HL-60 (cell line): ENCODE data around the gene MPP2.
A peak's percentile ranks its signal among the peaks of the same experiment; 100 is the strongest.

Experiments
- DNase-seq, 2 experiments: peaks; one replicate each; pipeline ENCODE4 v3.0.0-alpha.2; 2010 to 2020; ENCODE audit warnings: low read depth in 1 of 2, low spot score in 1 of 2
- H3K27ac ChIP-seq: fragments of 250-450 bp; sonication (Bioruptor Pico); replicated peaks from 2 replicates; pipeline ENCODE4 v1.5.1; 2020; ENCODE audit warnings: mild to moderate bottlenecking, moderate library complexity
- H3K27me3 ChIP-seq: fragments of 250-450 bp; sonication (Bioruptor Pico); 2 replicates; pipeline ENCODE4 v1.5.1; 2021; ENCODE audit warnings: mild to moderate bottlenecking, moderate library complexity; ENCODE audit not compliant: insufficient read depth, poor library complexity, severe bottlenecking
- H3K4me3 ChIP-seq: replicated peaks from 2 replicates; pipeline ENCODE4 v1.5.1; 2011; ENCODE audit warnings: mild to moderate bottlenecking, control low read depth, low read length; ENCODE audit not compliant: insufficient read depth
- GABPA ChIP-seq: IDR thresholded peaks from 2 replicates; pipeline ENCODE4 v1.6.1; 2012; ENCODE audit warnings: low read depth
- POLR2AphosphoS5 ChIP-seq: IDR thresholded peaks from 2 replicates; pipeline ENCODE4 v1.6.1; 2012; ENCODE audit warnings: low read depth
- SPI1 ChIP-seq: IDR thresholded peaks from 2 replicates; pipeline ENCODE4 v1.6.1; 2012; ENCODE audit warnings: low read depth, mild to moderate bottlenecking, borderline replicate concordance
- TF ChIP-seq, protein P1 (sequence below): IDR thresholded peaks from one replicate; pipeline ENCODE4 v1.5.1; 2011; ENCODE audit warnings: low read length, control low read depth, inconsistent platforms; ENCODE audit not compliant: insufficient read depth
- TF ChIP-seq, protein P2 (sequence below): IDR thresholded peaks from 2 replicates; pipeline ENCODE4 v1.6.1; 2012; ENCODE audit warnings: low read depth; ENCODE audit not compliant: insufficient replicate concordance

MPP2 gene

GRCh38 chr17:43861960-43862359 is 45.4 kb downstream of the MPP2 start:
- Histone ChIP-seq H3K27ac (no peak overlapping the region), H3K27me3 (no peaks in the 10 kb centered on the region), H3K4me3 (no peak overlapping the region)
- TF ChIP-seq POLR2AphosphoS5 (no peak), SPI1 (no peak), GABPA (no peak)
- TF ChIP-seq, protein P1, sequence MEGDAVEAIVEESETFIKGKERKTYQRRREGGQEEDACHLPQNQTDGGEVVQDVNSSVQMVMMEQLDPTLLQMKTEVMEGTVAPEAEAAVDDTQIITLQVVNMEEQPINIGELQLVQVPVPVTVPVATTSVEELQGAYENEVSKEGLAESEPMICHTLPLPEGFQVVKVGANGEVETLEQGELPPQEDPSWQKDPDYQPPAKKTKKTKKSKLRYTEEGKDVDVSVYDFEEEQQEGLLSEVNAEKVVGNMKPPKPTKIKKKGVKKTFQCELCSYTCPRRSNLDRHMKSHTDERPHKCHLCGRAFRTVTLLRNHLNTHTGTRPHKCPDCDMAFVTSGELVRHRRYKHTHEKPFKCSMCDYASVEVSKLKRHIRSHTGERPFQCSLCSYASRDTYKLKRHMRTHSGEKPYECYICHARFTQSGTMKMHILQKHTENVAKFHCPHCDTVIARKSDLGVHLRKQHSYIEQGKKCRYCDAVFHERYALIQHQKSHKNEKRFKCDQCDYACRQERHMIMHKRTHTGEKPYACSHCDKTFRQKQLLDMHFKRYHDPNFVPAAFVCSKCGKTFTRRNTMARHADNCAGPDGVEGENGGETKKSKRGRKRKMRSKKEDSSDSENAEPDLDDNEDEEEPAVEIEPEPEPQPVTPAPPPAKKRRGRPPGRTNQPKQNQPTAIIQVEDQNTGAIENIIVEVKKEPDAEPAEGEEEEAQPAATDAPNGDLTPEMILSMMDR = no peak
- TF ChIP-seq, protein P2, sequence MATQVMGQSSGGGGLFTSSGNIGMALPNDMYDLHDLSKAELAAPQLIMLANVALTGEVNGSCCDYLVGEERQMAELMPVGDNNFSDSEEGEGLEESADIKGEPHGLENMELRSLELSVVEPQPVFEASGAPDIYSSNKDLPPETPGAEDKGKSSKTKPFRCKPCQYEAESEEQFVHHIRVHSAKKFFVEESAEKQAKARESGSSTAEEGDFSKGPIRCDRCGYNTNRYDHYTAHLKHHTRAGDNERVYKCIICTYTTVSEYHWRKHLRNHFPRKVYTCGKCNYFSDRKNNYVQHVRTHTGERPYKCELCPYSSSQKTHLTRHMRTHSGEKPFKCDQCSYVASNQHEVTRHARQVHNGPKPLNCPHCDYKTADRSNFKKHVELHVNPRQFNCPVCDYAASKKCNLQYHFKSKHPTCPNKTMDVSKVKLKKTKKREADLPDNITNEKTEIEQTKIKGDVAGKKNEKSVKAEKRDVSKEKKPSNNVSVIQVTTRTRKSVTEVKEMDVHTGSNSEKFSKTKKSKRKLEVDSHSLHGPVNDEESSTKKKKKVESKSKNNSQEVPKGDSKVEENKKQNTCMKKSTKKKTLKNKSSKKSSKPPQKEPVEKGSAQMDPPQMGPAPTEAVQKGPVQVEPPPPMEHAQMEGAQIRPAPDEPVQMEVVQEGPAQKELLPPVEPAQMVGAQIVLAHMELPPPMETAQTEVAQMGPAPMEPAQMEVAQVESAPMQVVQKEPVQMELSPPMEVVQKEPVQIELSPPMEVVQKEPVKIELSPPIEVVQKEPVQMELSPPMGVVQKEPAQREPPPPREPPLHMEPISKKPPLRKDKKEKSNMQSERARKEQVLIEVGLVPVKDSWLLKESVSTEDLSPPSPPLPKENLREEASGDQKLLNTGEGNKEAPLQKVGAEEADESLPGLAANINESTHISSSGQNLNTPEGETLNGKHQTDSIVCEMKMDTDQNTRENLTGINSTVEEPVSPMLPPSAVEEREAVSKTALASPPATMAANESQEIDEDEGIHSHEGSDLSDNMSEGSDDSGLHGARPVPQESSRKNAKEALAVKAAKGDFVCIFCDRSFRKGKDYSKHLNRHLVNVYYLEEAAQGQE = no peak
- no peak for DNase-seq

- TF ChIP-seq SPI1 = peak; percentile 78
- TF ChIP-seq, protein P1 = no peak
- TF ChIP-seq POLR2AphosphoS5 = no peak
- TF ChIP-seq GABPA = no peak
- TF ChIP-seq, protein P2 = no peak
- Histone ChIP-seq H3K27me3 (no peaks in the 10 kb centered on the region), H3K27ac (no peak overlapping the region), H3K4me3 (no peak overlapping the region)
- DNase-seq = peak in 1 of 2 experiments; percentile 11
These were observed 46.3 kb downstream of the MPP2 start for GRCh38 chr17:43860927-43861622.

GRCh38 chr17:43860077-43860725 is 47.1 kb downstream of the MPP2 start:
- no peak for TF ChIP-seq POLR2AphosphoS5
- no peak for TF ChIP-seq SPI1
- TF ChIP-seq, protein P1 = no peak
- TF ChIP-seq, protein P2 = no peak
- no peak for TF ChIP-seq GABPA
- DNase-seq = no peak
- H3K27me3 ChIP-seq = peaks cover 3% of the 10 kb centered on the region
- H3K27ac ChIP-seq = no peak overlapping the region
- no peak overlapping the region for H3K4me3 ChIP-seq
